Measurements from ENCODE around the gene PLAAT4.

GRCh38 chr11:63504054-63504453 lies 32.6 kb upstream of the PLAAT4 start:
- TF ChIP-seq MAX (IDR thresholded peaks at IDR 0.05) (no peak), YY1 (IDR thresholded peaks at IDR 0.05; ENCODE audit: low read depth) (no peak), RAD21 (IDR thresholded peaks at IDR 0.05; ENCODE audit: low read depth) (no peak), FOXM1 (IDR thresholded peaks at IDR 0.05; ENCODE audit: borderline replicate concordance, low read depth) (no peak), TEAD4 (IDR thresholded peaks at IDR 0.05) (no peak), EP300 (IDR thresholded peaks at IDR 0.05; ENCODE audit: borderline replicate concordance) (no peak), CEBPB (IDR thresholded peaks at IDR 0.05) (no peak), CREB1 (IDR thresholded peaks at IDR 0.05; ENCODE audit: low read depth) (no peak), TAF1 (IDR thresholded peaks at IDR 0.05; ENCODE audit: low read depth) (no peak), REST (IDR thresholded peaks at IDR 0.05; ENCODE audit: low read depth) (no peak), NFIC (IDR thresholded peaks at IDR 0.05) (no peak), EGR1 (IDR thresholded peaks at IDR 0.05) (no peak), TCF12 (IDR thresholded peaks at IDR 0.05; ENCODE audit: low read depth) (no peak)
- TF ChIP-seq, protein P1, sequence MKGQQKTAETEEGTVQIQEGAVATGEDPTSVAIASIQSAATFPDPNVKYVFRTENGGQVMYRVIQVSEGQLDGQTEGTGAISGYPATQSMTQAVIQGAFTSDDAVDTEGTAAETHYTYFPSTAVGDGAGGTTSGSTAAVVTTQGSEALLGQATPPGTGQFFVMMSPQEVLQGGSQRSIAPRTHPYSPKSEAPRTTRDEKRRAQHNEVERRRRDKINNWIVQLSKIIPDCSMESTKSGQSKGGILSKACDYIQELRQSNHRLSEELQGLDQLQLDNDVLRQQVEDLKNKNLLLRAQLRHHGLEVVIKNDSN (IDR thresholded peaks at IDR 0.05) = no peak

Data from Ishikawa (cell line).